Measurements from ENCODE around the gene TMBIM4.
"Not testable (repeated sequence)": the region's sequence is repeated elsewhere in the genome, so short reads cannot be mapped to it uniquely, and the experiment has no call there.

TMBIM4 gene, protein sequence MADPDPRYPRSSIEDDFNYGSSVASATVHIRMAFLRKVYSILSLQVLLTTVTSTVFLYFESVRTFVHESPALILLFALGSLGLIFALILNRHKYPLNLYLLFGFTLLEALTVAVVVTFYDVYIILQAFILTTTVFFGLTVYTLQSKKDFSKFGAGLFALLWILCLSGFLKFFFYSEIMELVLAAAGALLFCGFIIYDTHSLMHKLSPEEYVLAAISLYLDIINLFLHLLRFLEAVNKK

DNA sequence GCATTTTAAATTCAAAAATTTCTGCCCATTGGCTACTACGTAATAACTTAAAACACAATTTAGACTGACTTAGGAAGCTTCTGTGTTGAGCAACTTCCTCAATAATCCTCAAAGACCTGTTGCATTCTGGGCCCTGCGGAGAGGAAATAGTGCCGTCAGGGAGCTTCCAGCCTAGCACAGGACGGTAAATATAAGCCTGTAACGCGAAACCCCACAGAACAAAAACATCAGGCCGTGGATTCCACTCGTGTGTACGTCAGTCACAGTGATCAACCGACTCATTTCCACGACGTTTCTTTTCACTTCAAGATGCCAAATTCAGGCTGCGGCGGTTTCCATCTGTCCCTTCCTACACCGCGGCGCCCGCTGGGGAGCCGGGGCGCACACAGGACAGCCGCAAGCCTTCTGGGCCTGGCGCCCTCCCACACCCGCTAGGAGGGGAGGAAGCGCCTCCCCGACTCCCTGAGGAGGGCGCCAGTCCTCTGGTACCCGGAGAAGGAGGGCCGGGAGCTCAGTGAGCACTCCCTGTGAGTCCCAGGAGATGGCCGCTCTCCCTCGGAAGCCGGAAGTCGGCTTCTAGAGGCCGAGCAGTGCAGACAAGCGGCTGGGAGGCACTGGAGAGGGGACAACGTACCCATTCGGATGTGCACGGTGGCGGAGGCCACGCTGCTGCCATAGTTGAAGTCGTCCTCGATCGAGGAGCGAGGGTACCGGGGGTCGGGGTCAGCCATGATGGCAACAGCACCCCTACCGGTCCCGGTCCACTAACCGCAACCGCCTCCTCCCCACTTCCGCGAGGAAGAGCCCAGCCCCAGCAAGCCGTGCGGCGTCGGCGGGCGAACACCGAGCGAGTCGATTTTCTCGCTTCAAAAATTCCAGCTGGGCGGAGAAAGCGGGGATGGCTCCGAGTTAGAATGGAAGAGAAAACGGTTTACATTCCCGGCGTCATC is at the start of gene TMBIM4:
TSS of gene TMBIM4 (minus strand) at position 776 of the 950 bp plus-strand sequence. CDS start at position 731, 45 bp downstream.
- Histone ChIP-seq H4K20me1 (ENCODE audit: insufficient read depth, low read length) (no peaks in the 10 kb centered on the region), H3K9me3 (ENCODE audit: insufficient read depth, low read length) (no peaks in the 10 kb centered on the region), H3K36me3 (replicated peaks; ENCODE audit: low read depth, low read length) (peaks cover 26% of the 10 kb centered on the region), H3K9ac (ENCODE audit: low read length) (peak within 1 kb of the TSS; percentile 89), H3K4me3 (ENCODE audit: low read length) (peak within 1 kb of the TSS; percentile 85), H2AFZ (ENCODE audit: low read depth, low read length) (peak within 1 kb of the TSS; percentile 67), H3K27ac (ENCODE audit: low read length) (peak within 1 kb of the TSS; percentile 91), H3K79me2 (ENCODE audit: low read length) (peaks cover 50% of the 10 kb centered on the region), H3K27me3 (ENCODE audit: low read depth, low read length) (no peaks in the 10 kb centered on the region), H3K4me2 (ENCODE audit: low read length) (peak within 1 kb of the TSS; percentile 83), H3K4me1 (ENCODE audit: low read length) (peaks cover 12% of the 10 kb centered on the region)
- TF ChIP-seq EZH2phosphoT487 (IDR thresholded peaks at IDR 0.05; ENCODE audit: low read depth), result no peak
- TF ChIP-seq, protein P1, sequence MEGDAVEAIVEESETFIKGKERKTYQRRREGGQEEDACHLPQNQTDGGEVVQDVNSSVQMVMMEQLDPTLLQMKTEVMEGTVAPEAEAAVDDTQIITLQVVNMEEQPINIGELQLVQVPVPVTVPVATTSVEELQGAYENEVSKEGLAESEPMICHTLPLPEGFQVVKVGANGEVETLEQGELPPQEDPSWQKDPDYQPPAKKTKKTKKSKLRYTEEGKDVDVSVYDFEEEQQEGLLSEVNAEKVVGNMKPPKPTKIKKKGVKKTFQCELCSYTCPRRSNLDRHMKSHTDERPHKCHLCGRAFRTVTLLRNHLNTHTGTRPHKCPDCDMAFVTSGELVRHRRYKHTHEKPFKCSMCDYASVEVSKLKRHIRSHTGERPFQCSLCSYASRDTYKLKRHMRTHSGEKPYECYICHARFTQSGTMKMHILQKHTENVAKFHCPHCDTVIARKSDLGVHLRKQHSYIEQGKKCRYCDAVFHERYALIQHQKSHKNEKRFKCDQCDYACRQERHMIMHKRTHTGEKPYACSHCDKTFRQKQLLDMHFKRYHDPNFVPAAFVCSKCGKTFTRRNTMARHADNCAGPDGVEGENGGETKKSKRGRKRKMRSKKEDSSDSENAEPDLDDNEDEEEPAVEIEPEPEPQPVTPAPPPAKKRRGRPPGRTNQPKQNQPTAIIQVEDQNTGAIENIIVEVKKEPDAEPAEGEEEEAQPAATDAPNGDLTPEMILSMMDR (IDR thresholded peaks at IDR 0.05; ENCODE audit: low read depth, low read length), result peak; percentile 30

DNA sequence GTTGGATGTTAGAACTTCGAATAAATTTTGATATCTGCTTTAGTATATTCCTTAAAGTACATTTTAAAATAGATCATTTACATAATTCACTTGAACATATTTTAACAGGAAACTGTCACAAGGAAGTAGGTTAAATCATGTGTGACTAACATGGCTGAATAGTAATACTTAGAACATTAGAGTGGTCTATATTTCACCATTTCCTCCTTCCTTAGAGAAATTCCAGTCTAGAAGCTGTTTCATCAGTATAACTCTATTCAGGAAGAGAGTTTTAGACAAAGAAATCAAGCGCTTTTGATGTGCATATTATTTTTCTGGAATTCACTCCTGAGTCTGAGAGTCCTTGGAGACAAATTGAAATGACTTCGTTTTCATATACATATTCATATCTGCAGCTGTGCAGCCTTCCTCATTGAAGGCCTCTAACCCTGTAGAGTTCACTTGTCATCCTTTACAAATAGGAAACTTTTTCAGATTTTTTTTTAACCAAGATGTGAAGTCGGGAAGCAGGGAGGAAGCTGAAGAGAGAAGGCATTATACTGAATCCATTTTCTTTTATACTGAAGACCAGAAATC is 47.6 kb upstream of the TMBIM4 start:
- Histone ChIP-seq H2AFZ (ENCODE audit: low read depth, low read length) (peak overlapping the region; percentile 24; the same call in 1 of the 2 replicates), H3K4me1 (ENCODE audit: low read length) (peaks cover 11% of the 10 kb centered on the region), H3K36me3 (replicated peaks; ENCODE audit: low read depth, low read length) (no peaks in the 10 kb centered on the region), H3K4me3 (ENCODE audit: low read length) (no peak overlapping the region), H3K9me3 (ENCODE audit: insufficient read depth, low read length) (no peaks in the 10 kb centered on the region), H3K9ac (ENCODE audit: low read length) (no peak overlapping the region), H4K20me1 (ENCODE audit: insufficient read depth, low read length) (no peaks in the 10 kb centered on the region), H3K27me3 (ENCODE audit: low read depth, low read length) (no peaks in the 10 kb centered on the region), H3K79me2 (ENCODE audit: low read length) (no peaks in the 10 kb centered on the region), H3K4me2 (ENCODE audit: low read length) (peak overlapping the region; percentile 19), H3K27ac (ENCODE audit: low read length) (no peak overlapping the region)
- TF ChIP-seq, protein P1 (IDR thresholded peaks at IDR 0.05; ENCODE audit: low read depth, low read length), result no peak
- TF ChIP-seq EZH2phosphoT487 (IDR thresholded peaks at IDR 0.05; ENCODE audit: low read depth), result no peak

DNA sequence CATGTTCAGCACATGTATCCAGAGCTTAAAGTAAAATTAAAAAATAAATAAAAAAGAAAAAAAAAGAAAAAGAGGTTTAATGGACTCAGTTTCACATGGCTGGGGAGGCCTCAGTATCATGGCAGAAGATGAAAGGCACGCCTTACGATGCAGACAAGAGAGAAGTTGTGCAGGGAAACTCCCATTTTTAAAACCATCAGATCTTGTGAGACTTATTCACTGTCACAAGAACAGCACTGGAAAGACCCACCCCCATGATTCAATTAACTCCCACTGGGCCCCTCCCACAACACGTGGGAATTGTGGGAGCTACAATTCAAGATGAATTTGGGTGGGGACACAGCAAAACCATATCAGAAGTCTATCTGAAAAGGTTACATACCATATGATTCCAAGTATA is 43.2 kb upstream of the TMBIM4 start:
- H2AFZ ChIP-seq (ENCODE audit: low read depth, low read length); H3K27ac ChIP-seq (ENCODE audit: low read length); H3K36me3 ChIP-seq (replicated peaks; ENCODE audit: low read depth, low read length); H3K4me3 ChIP-seq (ENCODE audit: low read length); H3K27me3 ChIP-seq (ENCODE audit: low read depth, low read length); H3K4me2 ChIP-seq (ENCODE audit: low read length); H4K20me1 ChIP-seq (ENCODE audit: insufficient read depth, low read length); H3K9me3 ChIP-seq (ENCODE audit: insufficient read depth, low read length); H3K9ac ChIP-seq (ENCODE audit: low read length); H3K79me2 ChIP-seq (ENCODE audit: low read length): not testable (repeated sequence)
- peaks cover 24% of the 10 kb centered on the region for H3K4me1 ChIP-seq (ENCODE audit: low read length)

DNA sequence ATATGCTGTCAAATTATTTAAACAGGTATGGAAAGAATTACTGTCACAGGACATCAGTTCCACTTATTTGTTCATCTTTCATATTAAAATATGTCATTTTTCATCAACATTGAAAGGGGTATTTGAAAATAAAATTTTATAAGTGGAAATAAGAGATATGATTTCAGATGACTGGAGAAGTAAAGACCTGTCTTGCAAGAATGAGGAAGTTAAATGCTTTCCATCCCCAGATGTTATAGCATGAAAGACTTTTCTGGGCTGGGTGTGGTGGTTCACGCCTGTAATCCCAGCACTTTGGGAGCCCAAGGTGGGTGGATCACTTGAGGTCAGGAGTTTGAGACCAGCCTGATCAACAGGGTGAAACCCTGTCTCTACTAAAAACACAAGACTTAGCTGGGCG is 41.8 kb upstream of the TMBIM4 start:
- H3K9ac ChIP-seq (ENCODE audit: low read length); H3K9me3 ChIP-seq (ENCODE audit: insufficient read depth, low read length); H3K27me3 ChIP-seq (ENCODE audit: low read depth, low read length); H3K79me2 ChIP-seq (ENCODE audit: low read length); H3K4me3 ChIP-seq (ENCODE audit: low read length); H2AFZ ChIP-seq (ENCODE audit: low read depth, low read length); H3K27ac ChIP-seq (ENCODE audit: low read length); H3K4me2 ChIP-seq (ENCODE audit: low read length); H3K36me3 ChIP-seq (replicated peaks; ENCODE audit: low read depth, low read length); H4K20me1 ChIP-seq (ENCODE audit: insufficient read depth, low read length): not testable (repeated sequence)
- peaks cover 12% of the 10 kb centered on the region for H3K4me1 ChIP-seq (ENCODE audit: low read length)
